A673 (cell line): ENCODE data around the gene DPYD.

Source experiments
- CTCF ChIP-seq: fragments of 300-800, 200-600 bp; sonication (generic); conservative IDR thresholded peaks from 2 replicates; pipeline ENCODE4 v1.5.1; 2017; ENCODE audit warnings: low read depth, mild to moderate bottlenecking, antibody characterized with exemption, low read length, moderate library complexity, mixed read lengths
- EZH2 ChIP-seq: fragments of 200-600 bp; sonication (generic); IDR thresholded peaks from 2 replicates; pipeline ENCODE4 v1.6.1; 2017; ENCODE audit warnings: borderline replicate concordance, low read depth, mild to moderate bottlenecking, mixed read lengths, antibody characterized with exemption, low read length; ENCODE audit not compliant: poor library complexity, severe bottlenecking

- TF ChIP-seq CTCF (no peak), EZH2 (no peak)
These were observed 456.5 kb downstream of the DPYD start for GRCh38 chr1:97464305-97464704.
